GM18520 (cell line): ENCODE measurements around the gene TMEM30A.
A peak's percentile ranks its signal among the peaks of the same experiment; 100 is the strongest.

Experiments used
- ATAC-seq: cut with Tn5 transposase; IDR thresholded peaks from one replicate; pipeline ENCODE4 v1.9.1; 2021; ENCODE audit not compliant: unreplicated experiment

Gene TMEM30A

DNA sequence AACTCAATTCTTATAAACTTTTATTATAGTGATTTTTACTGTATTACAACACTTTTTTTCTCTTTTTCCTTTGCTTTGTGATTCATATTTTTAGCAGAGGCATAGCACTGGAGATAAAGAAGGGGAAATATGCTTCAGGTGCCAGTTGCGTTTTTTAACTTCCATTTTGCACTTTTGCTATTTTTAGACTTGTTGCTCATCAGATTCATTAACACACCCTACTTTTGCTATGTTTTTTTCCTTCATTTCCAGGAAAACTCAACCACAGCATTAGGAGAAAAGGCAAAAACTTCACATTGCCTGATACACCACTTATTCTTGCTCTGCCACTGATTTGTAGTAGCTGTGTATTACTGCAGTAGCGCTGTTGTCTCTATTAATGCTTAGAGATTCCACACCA is 8.0 kb upstream of the TMEM30A start:
- ATAC-seq, result no peak

DNA sequence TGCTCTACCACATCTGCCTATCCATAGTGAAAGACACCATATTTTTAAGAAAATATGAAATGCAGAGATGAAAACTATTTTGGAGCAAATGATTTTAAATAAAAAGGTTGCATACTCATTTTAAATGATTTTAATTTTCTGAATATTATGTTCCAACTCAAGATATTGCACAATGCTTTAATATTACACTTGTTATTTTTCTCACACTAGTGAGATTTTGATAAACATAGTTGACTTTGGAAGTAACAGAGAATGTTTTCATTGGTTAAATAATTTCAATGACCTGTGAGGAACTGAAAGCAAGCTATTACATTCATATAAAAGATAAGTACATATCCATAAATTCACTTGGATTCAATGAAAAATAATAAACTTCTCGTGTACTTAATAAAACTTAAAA is 7.2 kb upstream of the TMEM30A start:
- no peak for ATAC-seq

- ATAC-seq, result no peak
Observed at GRCh38 chr6:75291331-75291730, 6.7 kb upstream of the TMEM30A start.

DNA sequence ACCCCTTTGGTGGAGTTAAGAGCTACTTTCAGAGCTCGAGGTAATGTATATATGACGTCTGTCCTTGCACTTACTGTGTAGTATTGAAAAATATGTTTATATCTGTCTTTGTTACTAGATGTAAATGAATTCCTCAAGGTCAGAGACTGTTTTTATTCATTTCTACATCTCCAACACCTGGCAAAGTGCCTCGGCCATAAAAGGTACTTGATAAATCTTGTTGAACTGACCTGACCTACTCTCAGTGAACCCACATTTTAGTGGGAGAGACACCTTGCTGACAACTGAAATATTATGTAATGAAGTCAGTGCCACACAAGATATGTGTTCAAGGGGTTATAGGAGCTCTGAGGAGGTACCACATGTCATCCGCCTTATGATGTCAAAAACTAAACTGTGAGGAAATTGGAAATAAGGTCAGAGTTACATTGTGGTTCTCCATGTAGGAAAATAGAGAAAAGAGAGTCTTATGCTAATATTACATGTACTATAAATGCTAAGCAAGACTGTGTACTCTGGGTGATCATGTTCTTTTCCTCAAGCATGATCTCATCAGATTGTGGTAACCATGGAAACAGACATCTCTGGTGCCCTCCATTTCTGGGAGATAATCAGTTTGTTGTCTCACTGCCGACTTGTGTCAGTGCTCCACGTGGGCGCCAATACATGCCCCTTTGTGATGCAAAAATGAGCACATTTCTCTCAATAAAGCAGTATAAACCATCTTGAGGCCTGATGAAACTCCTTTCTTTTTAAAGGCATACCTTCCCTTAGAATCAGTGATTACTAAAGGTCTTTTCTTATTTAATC is 5.7 kb upstream of the TMEM30A start:
- no peak for ATAC-seq

DNA sequence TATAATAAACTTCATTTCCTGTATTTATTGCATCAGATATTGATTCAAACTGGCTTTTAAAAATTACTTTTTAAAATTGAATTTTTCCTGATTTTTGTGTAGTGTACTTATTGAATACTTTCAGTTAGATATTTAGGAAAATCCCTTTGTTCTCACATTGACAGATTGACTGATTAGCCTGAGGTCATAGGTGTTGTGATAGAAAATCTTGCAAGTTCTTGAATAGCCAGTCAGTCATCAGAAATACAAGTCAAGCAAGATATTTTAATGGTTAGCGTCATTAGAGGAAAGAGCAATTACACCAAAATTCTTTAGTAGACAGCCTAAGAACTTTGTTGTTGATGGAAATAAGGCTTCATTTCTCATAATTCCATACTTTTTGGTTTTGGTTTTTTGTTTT is 3.4 kb upstream of the TMEM30A start:
- no peak for ATAC-seq

DNA sequence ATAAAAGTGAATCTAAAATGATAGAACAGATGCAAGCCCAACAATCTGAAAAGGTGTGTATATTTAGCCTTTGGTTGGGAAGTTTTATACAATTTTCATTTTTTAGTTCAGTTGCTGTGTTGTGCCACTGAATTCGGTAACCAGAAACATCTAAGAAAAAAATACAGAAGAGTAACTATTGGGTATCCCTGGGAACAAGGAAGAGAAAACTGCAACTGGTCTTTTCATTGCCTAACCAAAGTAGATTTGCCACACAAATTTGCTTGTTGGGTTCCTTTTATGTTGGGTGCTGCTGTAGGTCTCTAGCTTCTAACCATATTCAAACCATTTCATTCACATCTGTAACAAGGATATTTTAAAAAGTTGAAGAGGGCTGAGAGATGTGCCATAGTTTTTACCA is 2.8 kb upstream of the TMEM30A start:
- no peak for ATAC-seq

GRCh38 chr6:75286955-75287354 is 2.4 kb upstream of the TMEM30A start:
- no peak for ATAC-seq

- ATAC-seq, result no peak
Observed at GRCh38 chr6:75285283-75285639, 669 bp upstream of the TMEM30A start.

- ATAC-seq, result no peak
Observed at GRCh38 chr6:75283907-75284631, 523 bp downstream of the TMEM30A start.

DNA sequence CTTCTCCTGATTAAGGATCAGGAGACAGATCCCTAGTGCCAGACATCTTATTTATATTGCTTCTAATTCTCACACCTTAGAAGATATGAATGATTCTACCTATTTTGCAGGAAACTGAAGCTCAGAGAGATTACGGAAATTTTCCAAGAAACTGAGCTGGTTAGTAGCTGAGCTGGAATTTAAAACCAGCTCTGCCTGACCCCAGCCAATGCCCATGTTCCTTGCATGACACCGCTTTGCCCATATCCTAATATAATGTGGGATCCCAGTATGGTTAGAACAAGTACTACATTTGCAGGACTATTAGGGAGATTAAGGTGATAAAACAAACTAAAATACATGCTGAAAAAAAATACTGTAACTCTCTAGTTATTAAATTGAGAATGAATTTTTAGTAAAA is 1.9 kb downstream of the TMEM30A start:
- no peak for ATAC-seq

DNA sequence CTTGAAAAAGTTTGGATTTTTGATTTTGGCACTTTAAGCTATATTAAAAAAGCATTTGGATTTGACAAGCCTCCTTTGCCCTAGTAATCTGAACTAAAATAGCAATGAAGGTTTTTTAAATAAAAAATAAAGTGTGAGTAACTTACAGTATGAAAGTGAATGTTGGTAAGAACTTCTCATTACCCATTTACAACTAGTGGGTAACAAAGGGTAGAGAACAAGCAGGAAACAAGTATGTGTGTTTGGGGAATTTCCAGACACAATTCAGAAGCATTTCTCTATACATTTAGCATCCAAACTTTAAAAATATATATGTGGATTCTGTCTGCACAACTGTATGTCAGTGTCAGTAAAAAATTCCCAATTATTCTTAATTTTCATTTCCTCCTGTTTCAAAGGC is 2.9 kb downstream of the TMEM30A start:
- peak; percentile 21 for ATAC-seq

DNA sequence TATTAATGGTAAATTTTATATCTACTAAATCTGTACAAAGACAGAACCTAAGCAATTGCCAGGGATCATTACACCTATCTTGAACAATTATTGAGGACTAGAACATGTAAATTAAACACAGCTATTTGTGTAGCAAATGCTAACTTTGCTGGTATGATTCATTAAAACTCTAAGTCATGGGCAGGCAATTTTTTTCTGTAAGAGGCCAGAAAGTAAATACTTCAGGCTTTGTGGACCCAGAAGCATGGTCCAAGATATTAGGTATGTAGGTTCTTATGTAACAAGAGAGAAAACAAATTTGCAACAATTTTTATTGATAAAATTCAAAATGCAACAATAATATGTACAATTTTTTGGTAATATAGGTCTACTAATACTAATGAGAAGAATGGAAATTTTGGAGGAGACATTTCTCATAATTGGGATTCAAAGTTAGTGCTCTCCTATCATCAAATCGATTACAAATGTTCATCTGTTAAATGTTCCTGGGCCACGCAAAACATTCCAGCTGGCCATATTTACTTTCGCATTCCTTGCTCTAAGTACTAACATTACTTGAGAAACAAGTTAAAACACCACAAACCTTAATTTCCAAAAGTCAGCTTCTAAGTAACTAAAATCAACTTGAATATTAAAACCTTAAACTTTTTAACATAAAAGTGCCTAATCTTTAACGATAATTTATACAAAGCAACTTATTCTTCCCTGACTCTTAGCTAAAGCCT is 4.3 kb downstream of the TMEM30A start:
- ATAC-seq, result no peak

GRCh38 chr6:75279418-75279817 is 5.2 kb downstream of the TMEM30A start:
- ATAC-seq, result no peak

GRCh38 chr6:75278474-75279077 is 6.0 kb downstream of the TMEM30A start:
- no peak for ATAC-seq

DNA sequence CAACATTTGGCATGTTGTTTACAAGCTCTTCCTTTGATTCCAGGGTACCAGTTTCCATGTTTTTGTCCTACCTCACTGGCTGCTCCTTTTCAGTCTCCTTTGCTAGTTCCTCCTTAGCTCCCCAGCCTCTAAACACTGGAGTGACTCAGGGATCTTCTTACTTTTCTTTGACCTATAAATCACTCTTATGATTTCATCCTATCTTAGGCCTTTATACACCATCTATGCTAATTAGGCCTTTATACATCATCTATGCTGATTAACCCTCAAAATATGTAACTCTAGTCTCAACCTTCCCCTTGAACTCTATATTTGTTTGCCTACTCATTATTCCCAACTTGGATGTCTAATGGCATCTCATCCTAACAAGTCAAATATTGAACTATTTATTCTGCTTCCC is 9.5 kb downstream of the TMEM30A start:
- no peak for ATAC-seq

DNA sequence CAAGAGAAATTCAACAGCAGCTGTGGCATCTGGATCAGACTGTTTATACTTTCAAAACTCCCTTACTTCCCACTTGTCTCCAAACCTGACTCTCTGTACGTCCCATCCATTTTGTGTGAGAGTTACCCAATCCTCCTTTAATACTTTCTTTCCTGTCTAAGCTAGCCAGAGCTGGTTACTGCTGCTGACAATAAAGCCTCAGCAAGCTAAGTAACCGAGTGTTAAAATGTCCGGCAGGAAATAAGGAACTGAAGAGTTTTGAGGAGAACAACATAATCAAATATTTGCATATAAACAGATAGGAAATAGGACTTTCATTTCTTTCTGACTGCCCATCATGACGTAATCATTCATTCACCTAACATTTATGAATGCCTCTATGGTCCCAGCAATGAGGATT is 11.6 kb downstream of the TMEM30A start:
- no peak for ATAC-seq

- ATAC-seq, result no peak
Observed at GRCh38 chr6:75272145-75272840, 12.3 kb downstream of the TMEM30A start.

- ATAC-seq, result no peak
Observed at GRCh38 chr6:75268988-75269354, 15.6 kb downstream of the TMEM30A start.

- ATAC-seq, result no peak
Observed at GRCh38 chr6:75268121-75268987, 16.2 kb downstream of the TMEM30A start.

DNA sequence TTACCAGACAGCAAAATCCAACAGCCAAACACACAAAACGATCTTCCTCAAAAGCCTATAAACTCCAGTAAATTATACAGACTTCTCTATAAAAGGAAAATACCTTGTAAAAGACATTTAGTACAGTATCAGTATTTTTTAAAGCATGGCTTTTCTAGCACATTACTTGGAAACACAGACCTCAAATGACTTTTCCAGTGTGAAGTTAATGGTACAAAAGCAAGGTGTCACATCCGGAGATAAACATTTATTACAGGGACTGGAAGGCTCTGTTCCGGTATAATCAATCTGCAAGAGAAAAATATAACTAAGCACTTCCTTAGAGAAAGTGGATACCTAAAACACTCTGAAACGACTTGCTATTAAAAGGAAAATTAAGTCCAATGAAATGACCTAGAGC is 17.1 kb downstream of the TMEM30A start:
- no peak for ATAC-seq
